K562 (cell line): ENCODE results near the gene KLHL22. TPM values are rescaled to one million over a fixed set of nuclear protein-coding genes. Genes with fewer than 3 reads are reported as not detected.

Experiments
- CBX1 ChIP-seq: sonication (generic); IDR thresholded peaks from 2 replicates; pipeline ENCODE4 v1.6.1; 2016; ENCODE audit warnings: antibody characterized with exemption, low read depth, mild to moderate bottlenecking
- HNRNPL ChIP-seq: fragments of 200-400 bp; formaldehyde crosslinking; IDR thresholded peaks from 2 replicates; pipeline ENCODE4 v1.6.1; 2017; ENCODE audit warnings: low read depth, mild to moderate bottlenecking, low read length
- MECOM ChIP-seq: fragments of 250-450 bp; sonication (Bioruptor Pico); IDR thresholded peaks from 2 replicates; pipeline ENCODE4 v1.8.0; 2022; ENCODE audit warnings: inconsistent platforms
- NR1H2 ChIP-seq: sonication (generic); formaldehyde crosslinking; IDR thresholded peaks from 2 replicates; pipeline ENCODE4 v1.4.0; 2020; ENCODE audit warnings: mild to moderate bottlenecking, missing genetic modification reagents
- OTX1 ChIP-seq: fragments of 450-650 bp; formaldehyde crosslinking; IDR thresholded peaks from 2 replicates; pipeline ENCODE4 v1.4.0; 2022; ENCODE audit warnings: mild to moderate bottlenecking
- RBM25 ChIP-seq: fragments of 200-400 bp; formaldehyde crosslinking; IDR thresholded peaks from 2 replicates; pipeline ENCODE4 v1.6.1; 2018; ENCODE audit warnings: low read length, low read depth, moderate library complexity; ENCODE audit not compliant: severe bottlenecking
- RBM39 ChIP-seq: fragments of 200-400 bp; formaldehyde crosslinking; optimal IDR thresholded peaks from 2 replicates; pipeline ENCODE3; 2018; ENCODE audit warnings: low read depth, low read length
- SPI1 ChIP-seq: IDR thresholded peaks from 2 replicates; pipeline ENCODE4 v1.6.1; 2011; ENCODE audit warnings: low read depth, low read length, control low read depth, borderline replicate concordance
- SREBF1 ChIP-seq: fragments of 150-350 bp; IDR thresholded peaks from 2 replicates; pipeline ENCODE4 v1.6.1; 2014; ENCODE audit warnings: antibody characterized with exemption, low read depth, low read length, borderline replicate concordance
- ZKSCAN8 ChIP-seq: fragments of 200-800 bp; sonication (Bioruptor generic); IDR thresholded peaks from 2 replicates; pipeline ENCODE4 v1.6.1; 2016; ENCODE audit warnings: missing genetic modification characterization, missing compliant biosample characterization
- polyA plus RNA-seq, 8 experiments: library from polyadenylated mRNA; depleted of rRNA in 4 of 8; stranded (reverse) in 5 of 8; unstranded in 3 of 8; fragments of >200 nt; fragmentation: Nextera tagmentation in 2 of 8; fragmentation: Illumina TruSeq in 1 of 8; extraction: Ambion mirVana in 2 of 8; extraction: Trizol in 1 of 8; gene quantifications; 2 replicates each; pipeline versions ENCODE4 v1.2.1 to v1.2.3, GENCODE V29; 2011 to 2014; ENCODE audit warnings: inconsistent platforms in 1 of 8, missing spikeins in 1 of 8
- total RNA-seq, 7 experiments: library from RNA; depleted of rRNA in 6 of 7; stranded (reverse); fragments of >200 nt in 6 of 7; fragmentation: Illumina TruSeq in 2 of 7; extraction: Trizol in 2 of 7; gene quantifications; 2 replicates each; pipeline versions ENCODE4 v1.2.1 to v1.2.3, GENCODE V29; 2011 to 2021; ENCODE audit warnings: low replicate concordance in 1 of 7
- TF ChIP-seq, protein P1 (sequence below): sonication (generic); formaldehyde crosslinking; IDR thresholded peaks from 2 replicates; pipeline ENCODE4 v1.8.0; 2022; ENCODE audit warnings: missing genetic modification reagents, mild to moderate bottlenecking, borderline replicate concordance
- TF ChIP-seq, protein P2 (sequence below), 2 experiments: fragments of 450-650 bp; IDR thresholded peaks; 2 replicates each; pipeline ENCODE4 v1.6.1; 2016; ENCODE audit warnings: mild to moderate bottlenecking in 2 of 2, borderline replicate concordance in 1 of 2, low read depth in 1 of 2, moderate library complexity in 1 of 2
- TF ChIP-seq, protein P3 (sequence below): sonication (generic); formaldehyde crosslinking; IDR thresholded peaks from 2 replicates; pipeline ENCODE4 v1.8.0; 2022; ENCODE audit warnings: mild to moderate bottlenecking, missing genetic modification reagents, borderline replicate concordance
- TF ChIP-seq, protein P4 (sequence below): fragments of 450-650 bp; formaldehyde crosslinking; conservative IDR thresholded peaks from 2 replicates; pipeline ENCODE4 v1.4.0; 2022; ENCODE audit warnings: mild to moderate bottlenecking, missing genetic modification characterization

The KLHL22 gene
- total and polyA plus RNA-seq, 9 of the 15 experiments (the other 6 are each of a cell fraction or from before 2014, with no cell fraction given) = 1.3 to 25.6 (median 15.2) TPM

DNA sequence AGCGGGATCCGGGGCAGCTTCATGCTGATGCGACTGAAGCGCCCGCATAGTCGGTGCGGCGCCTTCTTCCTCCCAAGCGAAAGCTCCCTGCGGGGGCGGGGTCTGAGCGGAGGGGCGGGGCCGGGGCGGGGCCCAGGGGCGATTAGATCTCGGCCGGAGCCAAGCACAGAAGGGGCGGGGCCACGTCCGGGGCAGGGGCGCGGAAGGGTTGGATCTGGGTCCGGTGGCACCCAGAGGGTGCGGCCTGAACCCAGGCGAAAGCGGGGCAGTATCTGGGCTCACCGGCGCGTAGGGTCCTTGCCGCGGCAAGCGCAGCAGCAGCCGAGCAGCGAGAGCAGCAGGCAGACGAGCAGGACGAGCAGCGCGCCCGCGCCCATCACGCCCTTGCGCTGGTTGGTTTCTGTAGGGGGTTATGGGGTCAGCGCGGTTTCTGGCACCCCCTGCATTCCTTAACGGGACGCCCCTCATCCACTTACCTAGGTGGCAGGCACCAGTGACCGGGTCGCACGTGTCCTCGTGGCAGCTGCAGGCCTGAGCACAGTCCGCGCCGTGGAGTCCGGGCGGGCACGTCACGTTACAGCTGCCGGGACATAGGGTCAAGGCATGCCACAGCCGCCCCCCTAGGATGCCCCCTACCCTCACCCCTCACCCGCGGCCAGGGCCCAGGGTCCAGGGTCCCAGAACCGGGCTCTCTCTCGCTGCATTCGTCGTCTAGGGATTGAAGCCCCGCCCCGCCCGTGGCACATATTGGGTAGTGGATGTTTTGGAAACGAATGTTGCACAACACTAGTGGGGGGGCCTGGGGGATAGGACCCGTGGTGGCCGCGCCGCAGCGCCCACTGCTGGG lies 66.1 kb downstream of the KLHL22 start (continued):
- TF ChIP-seq MECOM = no peak
- TF ChIP-seq HNRNPL = peak; percentile 93; the same call in 1 of the 2 replicates
- no peak for TF ChIP-seq ZKSCAN8 (CRISPR knock-in tag)
- TF ChIP-seq, protein P1, sequence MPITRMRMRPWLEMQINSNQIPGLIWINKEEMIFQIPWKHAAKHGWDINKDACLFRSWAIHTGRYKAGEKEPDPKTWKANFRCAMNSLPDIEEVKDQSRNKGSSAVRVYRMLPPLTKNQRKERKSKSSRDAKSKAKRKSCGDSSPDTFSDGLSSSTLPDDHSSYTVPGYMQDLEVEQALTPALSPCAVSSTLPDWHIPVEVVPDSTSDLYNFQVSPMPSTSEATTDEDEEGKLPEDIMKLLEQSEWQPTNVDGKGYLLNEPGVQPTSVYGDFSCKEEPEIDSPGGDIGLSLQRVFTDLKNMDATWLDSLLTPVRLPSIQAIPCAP (CRISPR knock-in tag) = no peak
- TF ChIP-seq OTX1 = no peak
- TF ChIP-seq, protein P2, sequence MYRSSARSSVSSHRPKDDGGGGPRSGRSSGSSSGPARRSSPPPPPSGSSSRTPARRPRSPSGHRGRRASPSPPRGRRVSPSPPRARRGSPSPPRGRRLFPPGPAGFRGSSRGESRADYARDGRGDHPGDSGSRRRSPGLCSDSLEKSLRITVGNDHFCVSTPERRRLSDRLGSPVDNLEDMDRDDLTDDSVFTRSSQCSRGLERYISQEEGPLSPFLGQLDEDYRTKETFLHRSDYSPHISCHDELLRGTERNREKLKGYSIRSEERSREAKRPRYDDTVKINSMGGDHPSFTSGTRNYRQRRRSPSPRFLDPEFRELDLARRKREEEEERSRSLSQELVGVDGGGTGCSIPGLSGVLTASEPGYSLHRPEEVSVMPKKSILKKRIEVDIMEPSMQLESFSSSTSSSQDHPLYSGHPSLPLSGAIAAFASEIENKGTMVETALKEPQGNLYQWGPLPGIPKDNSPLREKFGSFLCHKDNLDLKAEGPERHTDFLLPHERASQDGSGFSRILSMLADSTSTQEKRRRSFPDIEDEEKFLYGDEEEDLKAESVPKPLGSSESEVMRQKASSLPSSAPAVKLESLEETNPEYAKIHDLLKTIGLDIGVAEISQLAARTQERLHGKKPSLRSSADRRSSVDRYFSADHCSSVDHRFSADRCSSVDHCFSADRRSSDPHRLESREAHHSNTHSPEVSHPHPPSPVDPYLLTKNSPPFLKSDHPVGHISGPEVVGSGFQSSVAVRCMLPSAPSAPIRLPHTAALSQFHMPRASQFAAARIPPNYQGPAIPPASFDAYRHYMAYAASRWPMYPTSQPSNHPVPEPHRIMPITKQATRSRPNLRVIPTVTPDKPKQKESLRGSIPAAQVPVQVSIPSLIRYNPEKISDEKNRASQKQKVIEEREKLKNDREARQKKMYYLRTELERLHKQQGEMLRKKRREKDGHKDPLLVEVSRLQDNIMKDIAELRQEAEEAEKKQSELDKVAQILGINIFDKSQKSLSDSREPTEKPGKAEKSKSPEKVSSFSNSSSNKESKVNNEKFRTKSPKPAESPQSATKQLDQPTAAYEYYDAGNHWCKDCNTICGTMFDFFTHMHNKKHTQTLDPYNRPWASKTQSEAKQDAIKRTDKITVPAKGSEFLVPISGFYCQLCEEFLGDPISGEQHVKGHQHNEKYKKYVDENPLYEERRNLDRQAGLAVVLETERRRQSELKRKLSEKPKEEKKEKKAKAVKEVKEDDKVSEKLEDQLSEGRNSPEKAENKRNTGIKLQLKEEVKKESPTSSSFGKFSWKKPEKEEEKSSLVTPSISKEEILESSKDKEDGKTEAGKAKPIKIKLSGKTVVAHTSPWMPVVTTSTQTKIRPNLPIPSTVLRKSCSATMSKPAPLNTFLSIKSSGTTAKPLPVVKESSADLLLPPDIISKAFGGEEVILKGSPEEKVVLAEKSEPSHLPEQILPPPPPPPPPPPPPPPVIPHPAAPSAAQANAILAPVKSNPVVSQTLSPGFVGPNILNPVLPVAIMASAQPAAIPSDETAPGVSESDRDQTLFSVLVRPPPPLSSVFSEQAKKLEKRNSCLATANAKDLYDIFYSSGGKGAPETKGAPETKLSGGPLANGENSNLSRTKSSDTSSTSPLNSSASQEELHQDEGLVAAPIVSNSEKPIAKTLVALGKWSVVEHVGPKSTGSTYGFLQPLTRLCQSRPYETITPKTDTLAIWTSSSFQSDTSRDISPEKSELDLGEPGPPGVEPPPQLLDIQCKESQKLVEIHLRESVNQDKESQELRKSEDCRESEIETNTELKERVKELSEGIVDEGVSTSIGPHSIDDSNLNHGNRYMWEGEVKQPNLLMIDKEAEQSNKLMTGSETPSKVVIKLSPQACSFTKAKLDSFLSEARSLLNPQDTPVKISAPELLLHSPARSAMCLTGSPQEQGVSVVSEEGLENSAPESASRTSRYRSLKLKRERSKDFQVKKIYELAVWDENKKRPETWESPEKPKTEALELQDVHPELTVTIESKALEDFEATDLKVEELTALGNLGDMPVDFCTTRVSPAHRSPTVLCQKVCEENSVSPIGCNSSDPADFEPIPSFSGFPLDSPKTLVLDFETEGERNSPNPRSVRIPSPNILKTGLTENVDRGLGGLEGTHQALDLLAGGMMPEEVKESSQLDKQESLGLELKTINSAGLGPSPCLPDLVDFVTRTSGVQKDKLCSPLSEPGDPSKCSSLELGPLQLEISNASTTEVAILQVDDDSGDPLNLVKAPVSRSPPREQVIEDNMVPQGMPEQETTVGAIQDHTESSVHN (IDR thresholded peaks at IDR 0.05; ENCODE audit: borderline replicate concordance in 1 of 2, low read depth in 1 of 2) = no peak
- no peak for TF ChIP-seq SPI1
- TF ChIP-seq CBX1 = no peak; the same call in none of the 2 replicates
- TF ChIP-seq, protein P3, sequence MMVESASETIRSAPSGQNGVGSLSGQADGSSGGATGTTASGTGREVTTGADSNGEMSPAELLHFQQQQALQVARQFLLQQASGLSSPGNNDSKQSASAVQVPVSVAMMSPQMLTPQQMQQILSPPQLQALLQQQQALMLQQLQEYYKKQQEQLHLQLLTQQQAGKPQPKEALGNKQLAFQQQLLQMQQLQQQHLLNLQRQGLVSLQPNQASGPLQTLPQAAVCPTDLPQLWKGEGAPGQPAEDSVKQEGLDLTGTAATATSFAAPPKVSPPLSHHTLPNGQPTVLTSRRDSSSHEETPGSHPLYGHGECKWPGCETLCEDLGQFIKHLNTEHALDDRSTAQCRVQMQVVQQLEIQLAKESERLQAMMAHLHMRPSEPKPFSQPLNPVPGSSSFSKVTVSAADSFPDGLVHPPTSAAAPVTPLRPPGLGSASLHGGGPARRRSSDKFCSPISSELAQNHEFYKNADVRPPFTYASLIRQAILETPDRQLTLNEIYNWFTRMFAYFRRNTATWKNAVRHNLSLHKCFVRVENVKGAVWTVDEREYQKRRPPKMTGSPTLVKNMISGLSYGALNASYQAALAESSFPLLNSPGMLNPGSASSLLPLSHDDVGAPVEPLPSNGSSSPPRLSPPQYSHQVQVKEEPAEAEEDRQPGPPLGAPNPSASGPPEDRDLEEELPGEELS = no peak
- TF ChIP-seq, protein P4, sequence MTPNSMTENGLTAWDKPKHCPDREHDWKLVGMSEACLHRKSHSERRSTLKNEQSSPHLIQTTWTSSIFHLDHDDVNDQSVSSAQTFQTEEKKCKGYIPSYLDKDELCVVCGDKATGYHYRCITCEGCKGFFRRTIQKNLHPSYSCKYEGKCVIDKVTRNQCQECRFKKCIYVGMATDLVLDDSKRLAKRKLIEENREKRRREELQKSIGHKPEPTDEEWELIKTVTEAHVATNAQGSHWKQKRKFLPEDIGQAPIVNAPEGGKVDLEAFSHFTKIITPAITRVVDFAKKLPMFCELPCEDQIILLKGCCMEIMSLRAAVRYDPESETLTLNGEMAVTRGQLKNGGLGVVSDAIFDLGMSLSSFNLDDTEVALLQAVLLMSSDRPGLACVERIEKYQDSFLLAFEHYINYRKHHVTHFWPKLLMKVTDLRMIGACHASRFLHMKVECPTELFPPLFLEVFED = no peak
- no peak for TF ChIP-seq RBM39
- no peak for TF ChIP-seq RBM25
- TF ChIP-seq SREBF1 = no peak; the same call in 1 of the 2 replicates
- no peak; the same call in 1 of the 2 replicates for TF ChIP-seq NR1H2 (CRISPR knock-in tag)
